GM13977 (cell line): Measurements from ENCODE around the gene SMYD3.

Source experiments
- DNase-seq: peaks from one replicate; pipeline ENCODE4 v3.0.0; 2012; ENCODE audit warnings: low spot score
- CTCF ChIP-seq: IDR thresholded peaks from 2 replicates; pipeline ENCODE4 v1.5.1; 2012; ENCODE audit warnings: mild to moderate bottlenecking, control low read depth; ENCODE audit not compliant: insufficient read depth; ENCODE audit errors: extremely low read depth, missing control alignments
- in situ Hi-C: fragments of 300-500 bp; cut with MboI; formaldehyde crosslinking; loops from one replicate; pipeline ENCODE4 v1.12.0; 2022; ENCODE audit warnings: low sequenced_read_pairs, low pct_unique_long_range_greater_than_20kb, mixed read lengths, inconsistent platforms; ENCODE audit not compliant: unreplicated experiment

The SMYD3 gene

GRCh38 chr1:246512230-246512629, 5.2 kb upstream of the SMYD3 start:
- in situ Hi-C loops = no loop called here
- DNase-seq = no peak
- no peak for TF ChIP-seq CTCF

- TF ChIP-seq CTCF = no peak
- in situ Hi-C loops = no loop called here
- no peak for DNase-seq
Observed at GRCh38 chr1:246511203-246511602, 4.1 kb upstream of the SMYD3 start.

- in situ Hi-C loops = no loop called here
- no peak for TF ChIP-seq CTCF
- DNase-seq = no peak
Observed at GRCh38 chr1:246510147-246511030, 3.3 kb upstream of the SMYD3 start.

- TF ChIP-seq CTCF = no peak
- DNase-seq = no peak
- in situ Hi-C loops = no loop called here
Observed at GRCh38 chr1:246508897-246509688, 2.0 kb upstream of the SMYD3 start.

GRCh38 chr1:246506367-246506673, 759 bp downstream of the SMYD3 start:
- in situ Hi-C loops = no loop called here
- TF ChIP-seq CTCF = no peak
- no peak for DNase-seq

GRCh38 chr1:246503341-246503740, 3.7 kb downstream of the SMYD3 start:
- no peak for DNase-seq

More at GRCh38 chr1:246503341-246503740, 3.7 kb downstream of the SMYD3 start:
- in situ Hi-C loops = no loop called here
- no peak for TF ChIP-seq CTCF
